Transverse colon (tissue), 4 donors: ENCODE measurements around the gene DPP10.

Source experiments
- EP300 ChIP-seq: sonication (generic); formaldehyde crosslinking; IDR thresholded peaks from one replicate; pipeline ENCODE4 v1.6.1; 2017; ENCODE audit warnings: antibody characterized with exemption, low read depth
- POLR2AphosphoS5 ChIP-seq, 3 donors: sonication (generic); formaldehyde crosslinking; IDR thresholded peaks; one replicate each; pipeline ENCODE4 v1.6.1; 2016; ENCODE audit warnings: antibody characterized with exemption in 3 of 3
- TF ChIP-seq, protein P1 (sequence below), 5 experiments: fragments of 200-600 bp in 3 of 5; fragments of 450-650 bp in 2 of 5; sonication (generic) in 3 of 5; IDR thresholded peaks; 1 replicate in 2 of 5; 2 replicates in 3 of 5; pipeline ENCODE4 v1.5.1; 2016 to 2017; ENCODE audit warnings: antibody characterized with exemption in 5 of 5, inconsistent platforms in 3 of 5, mild to moderate bottlenecking in 2 of 5, moderate library complexity in 1 of 5

DNA sequence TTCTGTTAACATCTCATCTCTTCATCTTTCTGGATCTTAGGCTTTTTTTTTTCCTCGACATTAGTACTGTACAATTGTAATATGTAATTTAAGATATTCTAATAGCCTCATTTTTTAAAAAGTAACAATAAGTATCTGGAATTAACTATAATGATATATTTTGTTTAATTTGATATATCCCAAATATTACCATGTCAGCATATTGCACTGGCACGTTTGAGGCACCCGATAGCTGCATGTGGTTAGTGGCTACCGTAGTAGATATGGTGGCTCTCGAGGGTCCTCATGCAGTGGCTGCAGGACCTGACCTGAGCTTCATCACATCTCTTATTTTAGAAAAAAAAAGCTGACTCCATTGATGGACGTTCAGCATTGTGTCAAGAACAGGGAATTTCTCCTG is 371.9 kb downstream of the DPP10 start:
- TF ChIP-seq, protein P1, sequence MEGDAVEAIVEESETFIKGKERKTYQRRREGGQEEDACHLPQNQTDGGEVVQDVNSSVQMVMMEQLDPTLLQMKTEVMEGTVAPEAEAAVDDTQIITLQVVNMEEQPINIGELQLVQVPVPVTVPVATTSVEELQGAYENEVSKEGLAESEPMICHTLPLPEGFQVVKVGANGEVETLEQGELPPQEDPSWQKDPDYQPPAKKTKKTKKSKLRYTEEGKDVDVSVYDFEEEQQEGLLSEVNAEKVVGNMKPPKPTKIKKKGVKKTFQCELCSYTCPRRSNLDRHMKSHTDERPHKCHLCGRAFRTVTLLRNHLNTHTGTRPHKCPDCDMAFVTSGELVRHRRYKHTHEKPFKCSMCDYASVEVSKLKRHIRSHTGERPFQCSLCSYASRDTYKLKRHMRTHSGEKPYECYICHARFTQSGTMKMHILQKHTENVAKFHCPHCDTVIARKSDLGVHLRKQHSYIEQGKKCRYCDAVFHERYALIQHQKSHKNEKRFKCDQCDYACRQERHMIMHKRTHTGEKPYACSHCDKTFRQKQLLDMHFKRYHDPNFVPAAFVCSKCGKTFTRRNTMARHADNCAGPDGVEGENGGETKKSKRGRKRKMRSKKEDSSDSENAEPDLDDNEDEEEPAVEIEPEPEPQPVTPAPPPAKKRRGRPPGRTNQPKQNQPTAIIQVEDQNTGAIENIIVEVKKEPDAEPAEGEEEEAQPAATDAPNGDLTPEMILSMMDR (IDR thresholded peaks at IDR 0.05), result no peak
- TF ChIP-seq EP300 (no peak), POLR2AphosphoS5 (IDR thresholded peaks at IDR 0.05) (no peak)
